CD4-positive, alpha-beta T cell treated with Interleukin-10 for 1 hour (primary cell): ENCODE results near the gene HOOK1.
"Not testable (repeated sequence)": the region's sequence is repeated elsewhere in the genome, so short reads cannot be mapped to it uniquely, and the experiment has no call there.

ENCODE experiments used
- DNase-seq: peaks from one replicate; pipeline ENCODE4 v3.0.0-alpha.2; 2020

The HOOK1 gene

GRCh38 chr1:59897165-59897564 lies 82.4 kb downstream of the HOOK1 start:
- no peak for DNase-seq

- no peak for DNase-seq
Measured at GRCh38 chr1:59898927-59899326, 84.2 kb downstream of the HOOK1 start.

- no peak for DNase-seq
Measured at GRCh38 chr1:59900640-59901039, 85.9 kb downstream of the HOOK1 start.

- no peak for DNase-seq
Measured at GRCh38 chr1:59901770-59902388, 87.1 kb downstream of the HOOK1 start.

- no peak for DNase-seq
Measured at GRCh38 chr1:59903141-59903754, 88.5 kb downstream of the HOOK1 start.

- no peak for DNase-seq
Measured at GRCh38 chr1:59906931-59907330, 92.2 kb downstream of the HOOK1 start.

- no peak for DNase-seq
Measured at GRCh38 chr1:59908084-59908483, 93.3 kb downstream of the HOOK1 start.

- no peak for DNase-seq
Measured at GRCh38 chr1:59908682-59909081, 93.9 kb downstream of the HOOK1 start.

- not testable (repeated sequence) for DNase-seq
Measured at GRCh38 chr1:59914791-59915286, 100.1 kb downstream of the HOOK1 start.

- DNase-seq = no peak
Measured at GRCh38 chr1:59915516-59915915, 100.8 kb downstream of the HOOK1 start.

- DNase-seq = no peak
Measured at GRCh38 chr1:59917026-59917784, 102.5 kb downstream of the HOOK1 start.

GRCh38 chr1:59917785-59918180 lies 103.0 kb downstream of the HOOK1 start:
- no peak for DNase-seq

GRCh38 chr1:59919746-59920145 lies 105.0 kb downstream of the HOOK1 start:
- DNase-seq = no peak

GRCh38 chr1:59921258-59921899 lies 106.6 kb downstream of the HOOK1 start:
- not testable (repeated sequence) for DNase-seq

- no peak for DNase-seq
Measured at GRCh38 chr1:59924653-59925052, 109.9 kb downstream of the HOOK1 start.
